Endothelial cell (in vitro differentiated cells): Measurements from ENCODE around the gene TXNDC2. TPM values are rescaled to one million over a fixed set of nuclear protein-coding genes. Genes with fewer than 3 reads are reported as not detected.

ENCODE experiments used
- DNase-seq: peaks from one replicate; pipeline ENCODE4 v3.0.0; 2021; ENCODE audit warnings: low spot score
- H3K27ac Mint-ChIP-seq: one replicate; pipeline ENCODE4 v1.8.0; 2021; ENCODE audit warnings: mixed read lengths, inconsistent platforms; ENCODE audit not compliant: unreplicated experiment
- H3K27me3 Mint-ChIP-seq: one replicate; pipeline ENCODE4 v1.8.0; 2021; ENCODE audit warnings: mild to moderate bottlenecking, moderate library complexity, mixed read lengths, inconsistent platforms; ENCODE audit not compliant: unreplicated experiment
- H3K36me3 Mint-ChIP-seq: one replicate; pipeline ENCODE4 v1.8.0; 2021; ENCODE audit warnings: mild to moderate bottlenecking, low read depth, mixed read lengths, inconsistent platforms; ENCODE audit not compliant: unreplicated experiment
- H3K4me1 Mint-ChIP-seq: one replicate; pipeline ENCODE4 v1.8.0; 2021; ENCODE audit warnings: mild to moderate bottlenecking, mixed read lengths, inconsistent platforms; ENCODE audit not compliant: unreplicated experiment
- H3K4me3 Mint-ChIP-seq: one replicate; pipeline ENCODE4 v1.8.0; 2021; ENCODE audit warnings: mild to moderate bottlenecking, mixed read lengths, inconsistent platforms; ENCODE audit not compliant: unreplicated experiment
- H3K9me3 Mint-ChIP-seq: one replicate; pipeline ENCODE4 v1.8.0; 2021; ENCODE audit warnings: mixed read lengths, inconsistent platforms; ENCODE audit not compliant: unreplicated experiment
- total RNA-seq: library from RNA; stranded (reverse); fragmentation: NEBNext Ultra II Directional; extraction: Animal tissue kit (Norgen Biotek cat#: 25700); gene quantifications from one replicate; pipeline ENCODE4 v1.2.1, GENCODE V29; 2021; ENCODE audit not compliant: unreplicated experiment
- TF ChIP-seq, protein P1 (sequence below): fragments of 200-600 bp; sonication (generic); IDR thresholded peaks from one replicate; pipeline ENCODE4 v1.5.0; 2021; ENCODE audit warnings: antibody characterized with exemption; ENCODE audit not compliant: unreplicated experiment

The TXNDC2 gene
- total RNA-seq, 1 donor from 2014 or later = not detected

DNA sequence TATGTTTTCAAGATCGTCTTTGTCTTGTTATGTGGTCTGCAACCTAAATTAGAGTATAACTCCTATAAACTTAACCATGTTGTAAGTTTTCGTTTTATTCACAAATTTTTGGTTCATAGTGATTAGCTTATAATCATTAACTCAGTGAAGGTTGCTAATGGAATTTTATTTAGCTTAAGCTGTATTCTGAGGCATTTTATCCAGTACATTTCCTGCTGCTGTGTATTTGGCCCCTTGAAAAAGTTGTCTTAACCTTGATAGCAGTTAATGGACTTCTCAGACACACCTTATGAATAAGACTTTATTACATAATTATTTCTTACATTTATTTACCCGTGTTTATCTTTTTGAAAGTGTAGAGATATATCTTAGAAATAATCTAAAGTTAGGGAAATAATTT is 48.5 kb downstream of the TXNDC2 start:
- H3K27ac Mint-ChIP-seq = no peak overlapping the region
- DNase-seq = no peak
- H3K4me1 Mint-ChIP-seq = peaks cover 7% of the 10 kb centered on the region
- no peak overlapping the region for H3K4me3 Mint-ChIP-seq
- no peaks in the 10 kb centered on the region for H3K9me3 Mint-ChIP-seq
- peaks cover 4% of the 10 kb centered on the region for H3K27me3 Mint-ChIP-seq
- TF ChIP-seq, protein P1, sequence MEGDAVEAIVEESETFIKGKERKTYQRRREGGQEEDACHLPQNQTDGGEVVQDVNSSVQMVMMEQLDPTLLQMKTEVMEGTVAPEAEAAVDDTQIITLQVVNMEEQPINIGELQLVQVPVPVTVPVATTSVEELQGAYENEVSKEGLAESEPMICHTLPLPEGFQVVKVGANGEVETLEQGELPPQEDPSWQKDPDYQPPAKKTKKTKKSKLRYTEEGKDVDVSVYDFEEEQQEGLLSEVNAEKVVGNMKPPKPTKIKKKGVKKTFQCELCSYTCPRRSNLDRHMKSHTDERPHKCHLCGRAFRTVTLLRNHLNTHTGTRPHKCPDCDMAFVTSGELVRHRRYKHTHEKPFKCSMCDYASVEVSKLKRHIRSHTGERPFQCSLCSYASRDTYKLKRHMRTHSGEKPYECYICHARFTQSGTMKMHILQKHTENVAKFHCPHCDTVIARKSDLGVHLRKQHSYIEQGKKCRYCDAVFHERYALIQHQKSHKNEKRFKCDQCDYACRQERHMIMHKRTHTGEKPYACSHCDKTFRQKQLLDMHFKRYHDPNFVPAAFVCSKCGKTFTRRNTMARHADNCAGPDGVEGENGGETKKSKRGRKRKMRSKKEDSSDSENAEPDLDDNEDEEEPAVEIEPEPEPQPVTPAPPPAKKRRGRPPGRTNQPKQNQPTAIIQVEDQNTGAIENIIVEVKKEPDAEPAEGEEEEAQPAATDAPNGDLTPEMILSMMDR = no peak
- H3K36me3 Mint-ChIP-seq = peaks cover 18% of the 10 kb centered on the region

Other genes with a start within 250 kb of the TXNDC2 start
- 88.8 TPM for gene RAB31, start 177.7 kb upstream of the TXNDC2 start, total RNA-seq
- 180 TPM for gene VAPA, start 28.0 kb downstream of the TXNDC2 start, total RNA-seq